PFSK-1 (cell line): ENCODE results near the gene FGGY.

ENCODE experiments used
- FOXP2 ChIP-seq: optimal IDR thresholded peaks from 2 replicates; pipeline ENCODE3; 2011; ENCODE audit warnings: borderline replicate concordance, control low read depth, inconsistent platforms; ENCODE audit not compliant: insufficient read depth; ENCODE audit errors: extremely low read length, extremely low read depth
- POLR2AphosphoS5 ChIP-seq: IDR thresholded peaks from 2 replicates; pipeline ENCODE4 v1.6.1; 2012; ENCODE audit warnings: low read depth, mild to moderate bottlenecking, control low read depth, low read length, moderate library complexity
- REST ChIP-seq, 2 experiments: IDR thresholded peaks; 2 replicates each; pipeline versions ENCODE4 v1.6.1 to v1.8.0; 2011 to 2012; ENCODE audit warnings: low read depth in 2 of 2, low read length in 2 of 2, control low read depth in 1 of 2, inconsistent platforms in 1 of 2, mild to moderate bottlenecking in 1 of 2, moderate library complexity in 1 of 2; ENCODE audit not compliant: insufficient read depth in 1 of 2
- SIN3A ChIP-seq: IDR thresholded peaks from 2 replicates; pipeline ENCODE4 v1.6.1; 2012; ENCODE audit warnings: mild to moderate bottlenecking, low read length, moderate library complexity, borderline replicate concordance; ENCODE audit not compliant: insufficient read depth
- TAF1 ChIP-seq: IDR thresholded peaks from 2 replicates; pipeline ENCODE4 v1.6.1; 2012; ENCODE audit warnings: low read length, control low read depth, borderline replicate concordance; ENCODE audit not compliant: insufficient read depth

FGGY gene

GRCh38 chr1:59761443-59761842 is 464.5 kb downstream of the FGGY start:
- TF ChIP-seq FOXP2 (no peak), POLR2AphosphoS5 (no peak), SIN3A (no peak), TAF1 (no peak), REST (IDR thresholded peaks at IDR 0.05; ENCODE audit: insufficient read depth in 1 of 2, low read depth in 2 of 2, low read length in 2 of 2) (no peak)

- TF ChIP-seq POLR2AphosphoS5 (no peak), REST (IDR thresholded peaks at IDR 0.05; ENCODE audit: insufficient read depth in 1 of 2, low read depth in 2 of 2, low read length in 2 of 2) (no peak), FOXP2 (no peak), TAF1 (no peak), SIN3A (no peak)
These were observed 466.5 kb downstream of the FGGY start for GRCh38 chr1:59763418-59763817.

GRCh38 chr1:59765011-59765730 is 468.3 kb downstream of the FGGY start:
- TF ChIP-seq TAF1: no peak
- no peak for TF ChIP-seq POLR2AphosphoS5
- no peak for TF ChIP-seq REST (IDR thresholded peaks at IDR 0.05; ENCODE audit: insufficient read depth in 1 of 2, low read depth in 2 of 2, low read length in 2 of 2)
- TF ChIP-seq FOXP2: no peak
- TF ChIP-seq SIN3A: no peak

GRCh38 chr1:59766227-59766855 is 469.4 kb downstream of the FGGY start:
- no peak for TF ChIP-seq TAF1
- TF ChIP-seq REST (IDR thresholded peaks at IDR 0.05; ENCODE audit: insufficient read depth in 1 of 2, low read depth in 2 of 2, low read length in 2 of 2): no peak
- no peak for TF ChIP-seq POLR2AphosphoS5
- TF ChIP-seq SIN3A: no peak
- TF ChIP-seq FOXP2: no peak
